Panc1 (cell line): ENCODE data around the gene PTPN11. TPM values are rescaled to one million over a fixed set of nuclear protein-coding genes. Genes with fewer than 3 reads are reported as not detected.

Experiments used
- ATAC-seq: fragments of 200-7000 bp; cut with Tn5 transposase; 2 replicates; pipeline ENCODE4 v1.9.1; 2020; ENCODE audit warnings: mild to moderate bottlenecking, moderate library complexity
- BruUV-seq: library from RNA; stranded (reverse); fragments of 400-500 nt; replicated peaks from 2 replicates; lab custom pipeline; 2021; lab: Mats Ljungman, UMichigan
- CTCF ChIA-PET: fragments of 300-600 bp; sonication (Branson Sonifier 250); formaldehyde crosslinking; loops from one replicate; lab custom pipeline; 2022; ENCODE audit warnings: antibody characterized with exemption; lab: Charles Lee
- POLR2A ChIA-PET: fragments of 300-600 bp; sonication (Branson Sonifier 250); formaldehyde crosslinking; loops from one replicate; lab custom pipeline; 2022; ENCODE audit warnings: antibody characterized with exemption; lab: Charles Lee
- DNase-seq: peaks from one replicate; pipeline ENCODE4 v3.0.0-alpha.2; 2010; ENCODE audit warnings: low read depth, low spot score
- H3K27ac ChIP-seq: 2 replicates; pipeline ENCODE4 v1.5.1; 2011; ENCODE audit warnings: mild to moderate bottlenecking, low read length, inconsistent platforms
- H3K27me3 ChIP-seq: fragments of 200-500 bp; sonication (Bioruptor generic); 2 replicates; pipeline ENCODE4 v1.6.0; 2014; ENCODE audit warnings: low read length, inconsistent platforms; ENCODE audit not compliant: control insufficient read depth, insufficient read depth
- H3K36me3 ChIP-seq: fragments of 200-500 bp; sonication (Bioruptor generic); 2 replicates; pipeline ENCODE4 v1.5.1; 2014; ENCODE audit warnings: inconsistent platforms, mild to moderate bottlenecking, low read length, moderate library complexity; ENCODE audit not compliant: control insufficient read depth, insufficient read depth
- H3K4me1 ChIP-seq: 2 replicates; pipeline ENCODE4 v1.5.1; 2011; ENCODE audit warnings: inconsistent platforms, mild to moderate bottlenecking, low read length, moderate library complexity; ENCODE audit not compliant: control insufficient read depth, insufficient read depth
- H3K4me3 ChIP-seq, 2 experiments: 2 replicates each; pipeline ENCODE4 v1.5.1; 2011 to 2012; ENCODE audit warnings: low read depth in 2 of 2, low read length in 2 of 2, mild to moderate bottlenecking in 2 of 2, inconsistent platforms in 1 of 2, moderate library complexity in 1 of 2
- H3K9me3 ChIP-seq: fragments of 200-500 bp; sonication (Bioruptor generic); 2 replicates; pipeline ENCODE4 v1.5.1; 2014; ENCODE audit warnings: low read depth, mild to moderate bottlenecking, inconsistent platforms, low read length, moderate library complexity; ENCODE audit not compliant: control insufficient read depth, insufficient read depth
- CTCF ChIP-seq: fragments of 450-650 bp; IDR thresholded peaks from 2 replicates; pipeline ENCODE4 v1.5.1; 2017; ENCODE audit warnings: mild to moderate bottlenecking
- POLR2AphosphoS5 ChIP-seq: IDR thresholded peaks from 2 replicates; pipeline ENCODE4 v1.6.1; 2012; ENCODE audit warnings: mild to moderate bottlenecking, low read depth, low read length, moderate library complexity
- REST ChIP-seq, 2 experiments: IDR thresholded peaks; 2 replicates each; pipeline ENCODE4 v1.6.1; 2011 to 2012; ENCODE audit warnings: low read depth in 2 of 2, control low read depth in 1 of 2, low read length in 1 of 2, mild to moderate bottlenecking in 1 of 2, moderate library complexity in 1 of 2; ENCODE audit not compliant: insufficient read depth in 1 of 2
- SIN3A ChIP-seq: IDR thresholded peaks from 2 replicates; pipeline ENCODE4 v1.6.1; 2012; ENCODE audit warnings: low read depth, mild to moderate bottlenecking, low read length, moderate library complexity, borderline replicate concordance; ENCODE audit not compliant: insufficient read depth
- TCF7L2 ChIP-seq: IDR thresholded peaks from 2 replicates; pipeline ENCODE4 v1.6.1; 2011; ENCODE audit warnings: mild to moderate bottlenecking, low read depth, low read length, inconsistent platforms
- in situ Hi-C: cut with HindIII; loops from 2 replicates; pipeline ENCODE4 v1.10.0; 2016; ENCODE audit warnings: low sequenced_read_pairs, low pct_unique_long_range_greater_than_20kb
- intact Hi-C: fragments of 100-400 bp; cut with micrococcal nuclease; formaldehyde crosslinking; loops from one replicate; pipeline ENCODE4 v1.10.0; 2022; ENCODE audit not compliant: unreplicated experiment
- total RNA-seq: library from RNA; stranded (reverse); gene quantifications from one replicate; pipeline ENCODE4 v1.2.1, GENCODE V29; 2021; ENCODE audit not compliant: unreplicated experiment

The PTPN11 gene
- total RNA-seq, 1 experiment from 2014 or later: 139 TPM

GRCh38 chr12:112543751-112544150 is 125.0 kb downstream of the PTPN11 start:
- ATAC-seq (no peak), DNase-seq (no peak)
- Histone ChIP-seq H3K27ac (no peak overlapping the region), H3K36me3 (no peaks in the 10 kb centered on the region), H3K9me3 (no peaks in the 10 kb centered on the region), H3K4me1 (no peaks in the 10 kb centered on the region), H3K4me3 (no peak overlapping the region), H3K27me3 (no peaks in the 10 kb centered on the region)
- no TSS peak for BruUV-seq
- in situ Hi-C loops (no loop called here), intact Hi-C loops (no loop called here)
- TF ChIP-seq REST (IDR thresholded peaks at IDR 0.05; ENCODE audit: insufficient read depth in 1 of 2, low read depth in 2 of 2, low read length in 1 of 2): no peak
- no peak for TF ChIP-seq CTCF
- no peak for TF ChIP-seq SIN3A
- TF ChIP-seq POLR2AphosphoS5: no peak
- no peak for TF ChIP-seq TCF7L2
- CTCF ChIA-PET: no interaction called here
- POLR2A ChIA-PET: no interaction called here

GRCh38 chr12:112546339-112546738 is 127.6 kb downstream of the PTPN11 start:
- CTCF ChIA-PET: no interaction called here
- POLR2A ChIA-PET: no interaction called here
- BruUV-seq: no TSS peak
- TF ChIP-seq REST (IDR thresholded peaks at IDR 0.05; ENCODE audit: insufficient read depth in 1 of 2, low read depth in 2 of 2, low read length in 1 of 2) (no peak), CTCF (no peak), SIN3A (no peak), TCF7L2 (no peak), POLR2AphosphoS5 (no peak)
- H3K4me3 ChIP-seq: no peak overlapping the region
- ATAC-seq (no peak), DNase-seq (no peak)
- H3K27me3 ChIP-seq: no peaks in the 10 kb centered on the region
- in situ Hi-C loops: no loop called here
- intact Hi-C loops: no loop called here
- H3K4me1 ChIP-seq: no peaks in the 10 kb centered on the region
- H3K27ac ChIP-seq: no peak overlapping the region
- no peaks in the 10 kb centered on the region for H3K9me3 ChIP-seq
- no peaks in the 10 kb centered on the region for H3K36me3 ChIP-seq
